C4-2B (cell line): ENCODE measurements around the gene MYRFL.
"Not testable (repeated sequence)": the region's sequence is repeated elsewhere in the genome, so short reads cannot be mapped to it uniquely, and the experiment has no call there.

Source experiments
- H3K27ac ChIP-seq: fragments of 450-650 bp; 2 replicates; pipeline ENCODE4 v1.5.1; 2017
- ZFX ChIP-seq: fragments of 450-650 bp; IDR thresholded peaks from 2 replicates; pipeline ENCODE4 v1.6.1; 2017
- TF ChIP-seq, protein P1 (sequence below): fragments of 450-650 bp; conservative IDR thresholded peaks from 2 replicates; pipeline ENCODE4 v1.5.1; 2017; ENCODE audit warnings: mild to moderate bottlenecking

MYRFL gene

DNA sequence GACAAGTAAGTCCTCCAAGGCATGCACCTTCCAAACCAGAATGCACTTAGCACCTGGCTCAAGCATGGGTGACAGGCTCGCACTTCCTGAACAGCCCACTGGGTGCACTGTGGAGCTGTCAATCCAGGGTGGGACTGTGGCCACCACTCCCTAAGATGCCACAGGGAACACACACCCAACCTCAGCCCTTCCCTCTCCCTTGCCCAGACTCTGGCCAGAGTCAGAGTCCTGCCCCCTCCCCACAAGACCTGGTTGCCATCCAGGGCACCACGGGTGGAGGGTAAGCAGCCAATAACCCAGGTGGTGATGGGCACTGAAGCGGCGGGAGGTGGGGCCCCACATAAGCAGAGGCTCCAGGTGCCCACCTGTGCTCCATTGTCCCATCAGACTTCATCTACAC lies 160.6 kb downstream of the MYRFL start:
- TF ChIP-seq, protein P1, sequence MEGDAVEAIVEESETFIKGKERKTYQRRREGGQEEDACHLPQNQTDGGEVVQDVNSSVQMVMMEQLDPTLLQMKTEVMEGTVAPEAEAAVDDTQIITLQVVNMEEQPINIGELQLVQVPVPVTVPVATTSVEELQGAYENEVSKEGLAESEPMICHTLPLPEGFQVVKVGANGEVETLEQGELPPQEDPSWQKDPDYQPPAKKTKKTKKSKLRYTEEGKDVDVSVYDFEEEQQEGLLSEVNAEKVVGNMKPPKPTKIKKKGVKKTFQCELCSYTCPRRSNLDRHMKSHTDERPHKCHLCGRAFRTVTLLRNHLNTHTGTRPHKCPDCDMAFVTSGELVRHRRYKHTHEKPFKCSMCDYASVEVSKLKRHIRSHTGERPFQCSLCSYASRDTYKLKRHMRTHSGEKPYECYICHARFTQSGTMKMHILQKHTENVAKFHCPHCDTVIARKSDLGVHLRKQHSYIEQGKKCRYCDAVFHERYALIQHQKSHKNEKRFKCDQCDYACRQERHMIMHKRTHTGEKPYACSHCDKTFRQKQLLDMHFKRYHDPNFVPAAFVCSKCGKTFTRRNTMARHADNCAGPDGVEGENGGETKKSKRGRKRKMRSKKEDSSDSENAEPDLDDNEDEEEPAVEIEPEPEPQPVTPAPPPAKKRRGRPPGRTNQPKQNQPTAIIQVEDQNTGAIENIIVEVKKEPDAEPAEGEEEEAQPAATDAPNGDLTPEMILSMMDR = peak; percentile 66
- no peak for TF ChIP-seq ZFX
- no peak overlapping the region for H3K27ac ChIP-seq

DNA sequence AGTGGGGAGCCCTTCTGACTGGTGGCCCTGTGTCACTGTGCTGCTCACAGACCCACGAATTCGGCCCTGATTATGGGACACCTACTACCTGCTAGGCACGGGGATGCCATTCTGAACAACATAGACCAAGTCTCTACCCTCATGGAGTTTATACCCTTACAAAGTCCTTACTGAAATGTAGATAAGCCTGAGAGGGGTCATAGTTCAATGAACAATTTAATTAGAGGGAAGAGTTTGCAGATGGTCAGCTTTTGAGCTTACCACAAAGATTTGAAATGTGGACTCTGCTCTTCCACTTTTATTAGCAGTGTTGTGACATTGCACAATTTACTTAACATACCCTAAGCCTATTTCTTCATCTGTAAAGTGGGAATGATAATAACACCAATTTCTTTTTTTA lies 161.1 kb downstream of the MYRFL start:
- H3K27ac ChIP-seq = no peak overlapping the region
- TF ChIP-seq, protein P1 = no peak
- TF ChIP-seq ZFX = no peak

DNA sequence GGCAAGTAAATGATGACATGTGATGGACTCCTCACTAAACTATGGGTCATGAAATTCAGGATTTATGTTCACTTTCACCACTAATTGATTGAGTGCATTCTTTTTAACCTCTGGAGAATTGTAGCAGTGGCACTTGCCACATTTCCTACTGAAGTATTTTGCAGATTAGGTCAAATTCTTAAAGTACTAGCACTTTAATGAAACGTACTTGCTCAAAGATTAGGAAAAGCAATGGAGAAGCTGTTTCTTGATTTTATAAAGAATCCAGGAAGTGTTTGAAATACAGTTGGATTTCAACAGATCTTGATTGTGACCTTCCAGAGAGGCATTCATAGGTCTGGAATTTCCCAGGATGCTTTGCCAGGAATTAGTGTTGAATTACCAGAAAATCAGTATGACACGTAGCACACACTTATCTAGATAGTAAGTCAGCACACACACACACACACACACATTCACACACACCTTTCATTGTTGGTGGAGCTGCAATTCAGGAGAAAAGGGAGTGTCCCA lies 162.6 kb downstream of the MYRFL start:
- no peak overlapping the region for H3K27ac ChIP-seq
- TF ChIP-seq, protein P1 = no peak
- no peak for TF ChIP-seq ZFX

DNA sequence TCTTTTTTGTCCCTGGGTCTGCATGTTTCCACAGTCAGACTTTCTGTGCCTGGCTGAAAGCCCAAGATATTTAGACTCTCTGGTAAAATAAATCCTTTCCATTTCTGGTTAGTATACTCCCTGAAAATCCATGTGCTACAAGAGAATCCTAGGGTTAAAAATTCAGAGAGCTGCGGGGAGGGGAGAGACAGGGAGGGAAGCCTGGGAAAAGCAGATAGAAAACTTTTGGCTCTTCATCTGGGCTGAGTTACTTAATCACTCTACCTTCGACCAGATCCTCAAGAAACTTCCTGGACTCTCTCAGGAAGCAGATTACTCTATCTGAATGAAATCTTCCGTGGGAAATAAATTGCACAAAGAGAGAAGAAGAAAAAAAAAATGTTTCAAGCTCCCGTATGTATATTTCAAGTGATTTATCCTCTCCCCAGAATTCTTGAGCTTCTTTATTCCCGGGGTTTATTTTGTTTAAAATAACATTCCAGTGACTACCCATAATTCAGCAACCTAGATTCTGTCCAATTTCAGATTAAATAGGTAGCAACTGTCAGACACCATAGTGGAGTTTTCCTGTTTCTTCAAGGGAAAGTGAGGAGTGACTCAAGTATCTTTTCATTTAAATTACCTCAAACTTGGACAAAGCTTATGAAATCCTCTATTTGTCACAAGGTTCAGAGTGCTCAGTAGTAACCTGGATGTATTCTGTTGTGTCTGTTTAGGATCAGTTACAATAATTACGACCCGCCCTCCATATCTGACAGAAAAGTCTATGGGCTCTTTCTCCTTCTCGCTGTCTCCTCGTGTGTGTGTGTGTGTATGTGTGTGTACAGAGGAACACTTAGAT lies 163.7 kb downstream of the MYRFL start:
- H3K27ac ChIP-seq = no peak overlapping the region
- TF ChIP-seq, protein P1 = no peak

DNA sequence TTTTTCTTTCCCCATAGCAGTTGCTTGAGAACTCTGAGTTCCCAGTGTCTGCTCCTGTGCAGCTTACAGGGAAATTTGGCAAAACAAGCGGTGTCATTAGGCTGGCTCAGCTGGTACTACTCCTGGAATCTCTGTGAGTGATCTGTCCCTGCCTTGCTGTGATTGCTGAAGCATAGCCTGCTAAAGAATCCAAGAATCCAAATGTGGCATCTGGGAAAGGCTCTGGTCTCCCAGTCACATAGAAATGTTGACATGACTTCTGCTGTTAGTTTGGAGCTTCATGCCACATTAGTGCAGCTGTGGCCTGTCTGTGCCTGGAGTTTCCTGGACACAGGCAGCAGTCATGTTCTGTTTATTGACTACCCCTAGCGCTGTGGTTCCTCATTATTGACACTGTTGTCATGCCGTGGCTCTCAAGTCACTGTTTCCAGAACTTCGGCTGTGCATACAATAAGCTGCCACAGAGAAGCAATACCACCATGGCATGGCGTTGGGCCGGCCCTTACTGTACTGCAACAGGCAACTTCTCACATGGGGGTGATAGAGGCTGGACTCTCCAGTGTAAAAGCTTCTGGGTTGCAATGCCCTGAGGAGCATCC lies 166.8 kb downstream of the MYRFL start:
- TF ChIP-seq, protein P1 = no peak
- TF ChIP-seq ZFX = no peak
- H3K27ac ChIP-seq = no peak overlapping the region

DNA sequence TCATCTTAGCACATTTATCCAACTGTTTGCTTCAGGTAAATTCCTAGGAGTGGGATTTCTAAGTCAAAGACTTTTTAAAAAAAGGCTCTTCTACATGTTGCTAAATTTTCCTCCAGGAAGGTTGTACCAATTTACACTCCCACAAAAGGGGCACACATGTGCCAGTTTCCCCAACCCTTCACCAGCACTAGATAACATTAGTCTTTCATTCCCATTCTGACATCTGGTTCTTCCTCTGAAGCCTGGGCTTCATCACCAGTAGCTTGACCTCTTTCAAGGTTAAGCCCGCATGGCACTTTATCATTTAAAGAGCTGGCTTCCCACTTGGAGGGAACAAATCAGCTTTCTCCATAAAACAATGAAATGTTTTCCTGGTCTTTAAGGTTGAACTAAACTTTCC lies 168.4 kb downstream of the MYRFL start:
- no peak for TF ChIP-seq ZFX
- TF ChIP-seq, protein P1 = no peak
- H3K27ac ChIP-seq = no peak overlapping the region

DNA sequence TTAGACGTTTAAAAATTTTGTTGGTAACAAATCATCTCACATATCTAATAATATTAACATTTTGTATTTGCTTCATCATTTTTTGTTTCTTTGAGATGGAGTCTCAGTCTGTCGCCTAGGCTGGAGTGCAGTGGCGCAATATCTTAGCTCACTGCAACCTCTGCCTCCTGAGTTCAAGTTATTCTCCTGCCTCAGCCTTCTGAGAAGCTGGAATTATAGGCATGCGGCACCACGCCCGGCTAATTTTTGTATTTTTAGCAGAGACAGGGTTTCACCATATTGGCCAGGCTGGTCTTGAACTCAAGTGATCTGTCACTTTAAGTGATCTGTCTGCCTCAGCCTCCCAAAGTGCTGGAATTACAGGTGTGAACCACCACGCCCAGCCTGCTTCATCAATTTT lies 169.1 kb downstream of the MYRFL start:
- not testable (repeated sequence) for H3K27ac ChIP-seq
